H1 (cell line): Measurements from ENCODE around the gene OSBP2. TPM values are rescaled to one million over a fixed set of nuclear protein-coding genes. Genes with fewer than 3 reads are reported as not detected.

Source experiments
- CTCF ChIA-PET: fragments of 300-600 bp; sonication (Branson Sonifier 250); formaldehyde crosslinking; loops from one replicate; lab custom pipeline; 2021; ENCODE audit not compliant: partially characterized antibody; lab: Charles Lee
- POLR2A ChIA-PET: fragments of 300-600 bp; sonication (Branson Sonifier 250); formaldehyde crosslinking; loops from one replicate; lab custom pipeline; 2021; ENCODE audit warnings: inconsistent platforms; ENCODE audit not compliant: partially characterized antibody; lab: Charles Lee
- DNase-seq, 2 experiments: peaks; one replicate each; pipeline versions ENCODE4 v3.0.0 to v3.0.0-alpha.2; 2010 to 2022; ENCODE audit warnings: low spot score in 2 of 2, low read depth in 1 of 2, mixed read lengths in 1 of 2
- FAIRE-seq: peaks from 2 replicates; lab custom pipeline; 2011; peaks lifted over from hg19 to GRCh38; lab: Jason Lieb, UNC
- H2AFZ ChIP-seq: 2 replicates; pipeline ENCODE4 v1.8.1; 2012; ENCODE audit warnings: low read length, inconsistent platforms
- H2AK5ac ChIP-seq: 2 replicates; pipeline ENCODE4 v1.6.1; 2013; ENCODE audit warnings: low read depth, low read length
- H2BK120ac ChIP-seq: replicated peaks from 2 replicates; pipeline ENCODE3; 2013; ENCODE audit warnings: low read depth, low read length, inconsistent platforms
- H2BK12ac ChIP-seq: 2 replicates; pipeline ENCODE4 v1.6.1; 2013; ENCODE audit warnings: low read depth, low read length
- H2BK15ac ChIP-seq: 2 replicates; pipeline ENCODE4 v1.6.1; 2013; ENCODE audit warnings: low read length
- H2BK20ac ChIP-seq: 2 replicates; pipeline ENCODE4 v1.6.1; 2013; ENCODE audit warnings: low read length
- H2BK5ac ChIP-seq: 2 replicates; pipeline ENCODE4 v1.6.1; 2013; ENCODE audit warnings: low read depth, low read length
- H3K14ac ChIP-seq: 2 replicates; pipeline ENCODE4 v1.6.1; 2013; ENCODE audit warnings: inconsistent platforms; ENCODE audit not compliant: insufficient read length
- H3K18ac ChIP-seq: 2 replicates; pipeline ENCODE4 v1.6.1; 2013; ENCODE audit warnings: low read length; ENCODE audit errors: extremely low read depth
- H3K23ac ChIP-seq: 2 replicates; pipeline ENCODE4 v1.6.1; 2013; ENCODE audit warnings: inconsistent platforms; ENCODE audit not compliant: insufficient read length
- H3K23me2 ChIP-seq: 2 replicates; pipeline ENCODE4 v1.6.1; 2013; ENCODE audit warnings: low read depth, low read length
- H3K27ac ChIP-seq: 2 replicates; pipeline ENCODE4 v1.6.1; 2011; ENCODE audit warnings: low read depth, low read length, inconsistent platforms
- H3K27me3 ChIP-seq, 4 experiments: replicated peaks in 1 of 4; 1 replicate in 1 of 4; 2 replicates in 3 of 4; pipeline versions ENCODE4 v1.6.1 to v1.8.1; 2011 to 2013; ENCODE audit warnings: low read length in 3 of 4, mild to moderate bottlenecking in 3 of 4, inconsistent platforms in 2 of 4, mixed read lengths in 2 of 4, moderate library complexity in 1 of 4; ENCODE audit not compliant: control insufficient read depth in 3 of 4, insufficient read depth in 3 of 4; ENCODE audit errors: extremely low read depth in 1 of 4
- H3K36me3 ChIP-seq, 4 experiments: 2 replicates each; pipeline versions ENCODE4 v1.6.1 to v1.8.1; 2011 to 2013; ENCODE audit warnings: mild to moderate bottlenecking in 4 of 4, low read length in 3 of 4, moderate library complexity in 2 of 4, control low read depth in 1 of 4, inconsistent platforms in 1 of 4; ENCODE audit not compliant: insufficient read depth in 4 of 4, control insufficient read depth in 2 of 4
- H3K4ac ChIP-seq: replicated peaks from 2 replicates; pipeline ENCODE3; 2013; ENCODE audit warnings: low read length, low read depth, mixed read lengths, inconsistent platforms; ENCODE audit not compliant: insufficient read length
- H3K4me1 ChIP-seq, 4 experiments: replicated peaks in 1 of 4; 1 replicate in 1 of 4; 2 replicates in 3 of 4; pipeline versions ENCODE4 v1.6.1 to v1.8.1; 2011 to 2013; ENCODE audit warnings: low read length in 3 of 4, inconsistent platforms in 2 of 4, mixed read lengths in 1 of 4; ENCODE audit not compliant: insufficient read depth in 4 of 4, control insufficient read depth in 3 of 4
- H3K4me2 ChIP-seq, 2 experiments: 2 replicates each; pipeline versions ENCODE4 v1.6.1 to v1.8.1; 2011 to 2013; ENCODE audit warnings: low read depth in 2 of 2, low read length in 2 of 2, control low read depth in 1 of 2, inconsistent platforms in 1 of 2, mild to moderate bottlenecking in 1 of 2; ENCODE audit not compliant: insufficient read depth in 1 of 2
- H3K4me3 ChIP-seq, 4 experiments: fragments of 200-600, 300-600 bp in 1 of 4; sonication (generic), shearing (Covaris generic), sonication (Bioruptor Twin) in 1 of 4; 2 replicates each; pipeline versions ENCODE4 v1.5.1 to v1.8.1; 2011 to 2016; ENCODE audit warnings: low read length in 4 of 4, low read depth in 3 of 4, control low read depth in 2 of 4, inconsistent platforms in 2 of 4, mild to moderate bottlenecking in 2 of 4, mixed read lengths in 1 of 4, moderate library complexity in 1 of 4; ENCODE audit not compliant: insufficient read depth in 2 of 4; ENCODE audit errors: extremely low read depth in 1 of 4
- H3K56ac ChIP-seq: replicated peaks from 2 replicates; pipeline ENCODE3; 2013; ENCODE audit warnings: low read depth, mild to moderate bottlenecking, mixed read lengths, low read length, inconsistent platforms; ENCODE audit not compliant: insufficient read length
- H3K79me1 ChIP-seq: 2 replicates; pipeline ENCODE4 v1.6.1; 2013; ENCODE audit warnings: low read depth, low read length, control low read depth
- H3K79me2 ChIP-seq, 2 experiments: 2 replicates each; pipeline versions ENCODE4 v1.6.1 to v1.8.1; 2012 to 2013; ENCODE audit warnings: low read length in 2 of 2, mild to moderate bottlenecking in 2 of 2, inconsistent platforms in 1 of 2; ENCODE audit not compliant: insufficient read depth in 2 of 2, control insufficient read depth in 1 of 2
- H3K9ac ChIP-seq, 4 experiments: replicated peaks in 1 of 4; 1 replicate in 1 of 4; 2 replicates in 3 of 4; pipeline versions ENCODE4 v1.6.1 to v1.8.1; 2011 to 2013; ENCODE audit warnings: low read depth in 3 of 4, low read length in 3 of 4, control low read depth in 2 of 4, mild to moderate bottlenecking in 2 of 4, moderate library complexity in 2 of 4, inconsistent platforms in 1 of 4; ENCODE audit errors: extremely low read depth in 1 of 4
- H3K9me3 ChIP-seq, 2 experiments: 2 replicates each; pipeline versions ENCODE4 v1.6.1 to v1.8.1; 2012 to 2013; ENCODE audit warnings: mild to moderate bottlenecking in 2 of 2, moderate library complexity in 2 of 2, control low read depth in 1 of 2, inconsistent platforms in 1 of 2, low read depth in 1 of 2, low read length in 1 of 2, mixed read lengths in 1 of 2; ENCODE audit not compliant: insufficient read depth in 2 of 2
- H4K20me1 ChIP-seq, 2 experiments: replicated peaks in 1 of 2; 2 replicates each; pipeline versions ENCODE3 to v1.8.1; 2011 to 2013; ENCODE audit warnings: inconsistent platforms in 2 of 2, low read length in 2 of 2, mild to moderate bottlenecking in 1 of 2; ENCODE audit not compliant: insufficient read depth in 2 of 2, control insufficient read depth in 1 of 2
- H4K5ac ChIP-seq: 2 replicates; pipeline ENCODE4 v1.6.1; 2013; ENCODE audit warnings: low read length, low read depth, mixed read lengths, inconsistent platforms; ENCODE audit not compliant: insufficient read length
- H4K8ac ChIP-seq: 2 replicates; pipeline ENCODE4 v1.8.0; 2013; ENCODE audit warnings: mild to moderate bottlenecking, moderate library complexity, low read length, inconsistent platforms; ENCODE audit not compliant: insufficient read depth; ENCODE audit errors: extremely low read depth
- H4K91ac ChIP-seq: replicated peaks from 2 replicates; pipeline ENCODE3; 2013; ENCODE audit warnings: low read length, mixed read lengths, inconsistent platforms; ENCODE audit not compliant: insufficient read length
- WGBS, 2 experiments: shearing (Covaris generic) in 1 of 2; methylation state at CpG; one replicate each; pipeline versions ENCODE4 v1.1.6 to v1.1.7; 2013 to 2015; ENCODE audit warnings: low lambda C conversion rate in 2 of 2, mixed read lengths in 2 of 2, inconsistent platforms in 1 of 2, low coverage in 1 of 2, missing lambda C conversion rate in 1 of 2; ENCODE audit not compliant: insufficient replicate concordance in 2 of 2, insufficient coverage in 1 of 2, insufficient read length in 1 of 2; ENCODE audit errors: extremely low coverage in 1 of 2, missing lambda C conversion rate in 1 of 2; 5-methylcytosine and 5-hydroxymethylcytosine counted together
- polyA plus RNA-seq, 7 experiments: library from polyadenylated mRNA; depleted of rRNA in 3 of 7; stranded (reverse) in 5 of 7; unstranded in 2 of 7; fragments of >200 nt in 5 of 7; fragments of 200-250 nt in 2 of 7; gene quantifications; 1 replicate in 5 of 7; 2 replicates in 1 of 7; 4 replicates in 1 of 7; pipeline versions ENCODE4 v1.2.1 to v1.2.3, GENCODE V29; 2011 to 2013; ENCODE audit warnings: missing spikeins in 2 of 7, mixed read lengths in 2 of 7
- total RNA-seq: library from RNA; stranded (reverse); fragmentation: NEBNext Ultra II Directional; extraction: Animal tissue kit (Norgen Biotek cat#: 25700); gene quantifications from 2 replicates; pipeline ENCODE4 v1.2.1, GENCODE V29; 2021

Gene OSBP2
- total and polyA plus RNA-seq, 2 of the 8 experiments (the other 6 are each of a cell fraction or from before 2014, with no cell fraction given): 3.4 to 3.7 TPM

- no peak overlapping the region for H2BK12ac ChIP-seq
- H4K91ac ChIP-seq: no peak overlapping the region
- H3K23ac ChIP-seq: no peak overlapping the region
- H3K23me2 ChIP-seq: peaks cover 7% of the 10 kb centered on the region; the same call in 1 of the 2 replicates
- no peaks in the 10 kb centered on the region for H4K20me1 ChIP-seq
- H4K5ac ChIP-seq: no peak overlapping the region
- H3K56ac ChIP-seq: no peak overlapping the region
- H3K79me2 ChIP-seq: no peaks in the 10 kb centered on the region
- no peak overlapping the region for H3K18ac ChIP-seq
- H3K9ac ChIP-seq: no peak overlapping the region
- no peak overlapping the region for H2AFZ ChIP-seq
- no peak overlapping the region for H4K8ac ChIP-seq
- H3K4me1 ChIP-seq: peaks cover 0 to 3% (median 0%) of the 10 kb centered on the region in 4 experiments; a peak in 2 of 7 replicates
- ChIA-PET CTCF (interaction anchor here (0.6 to 1.4 kb wide), 4 partner anchors 9 to 44 kb away, joined by 3 read pairs; no protein-coding TSS in a partner anchor), POLR2A (interaction anchor here (0.9 kb wide), 1 partner anchor 144 kb away, joined by 3 read pairs; the partner anchor contains the start of gene MORC2)
- H3K36me3 ChIP-seq: no peaks in the 10 kb centered on the region
- no peak overlapping the region for H3K4me2 ChIP-seq
- no peak overlapping the region for H3K4ac ChIP-seq
- no peak overlapping the region for H3K27ac ChIP-seq
- H2BK5ac ChIP-seq: no peak overlapping the region
- H2BK120ac ChIP-seq: no peak overlapping the region
- no peak overlapping the region for H2BK15ac ChIP-seq
- H3K14ac ChIP-seq: no peak overlapping the region
- H3K79me1 ChIP-seq: no peaks in the 10 kb centered on the region; the same call in 1 of the 2 replicates
- no peak for FAIRE-seq
- no peak overlapping the region for H2AK5ac ChIP-seq
- no peak overlapping the region for H3K4me3 ChIP-seq
- H3K27me3 ChIP-seq: peaks cover 2 to 35% (median 24%) of the 10 kb centered on the region in 4 experiments
- no peak overlapping the region for H2BK20ac ChIP-seq
- DNase-seq: peak in 1 of 2 experiments; percentile 26
- WGBS, 2 experiments: 78% methylated on average over 8 of the region's 8 CpGs; no CpG with 5 or more reads in 1 of the 2 experiments
- no peaks in the 10 kb centered on the region for H3K9me3 ChIP-seq
Observed at GRCh38 chr22:30824711-30825110, 130.0 kb downstream of the OSBP2 start.
